GM21381 (cell line): ENCODE data around the gene STOML1.
"Not testable (repeated sequence)": the region's sequence is repeated elsewhere in the genome, so short reads cannot be mapped to it uniquely, and the experiment has no call there.

Experiments used
- ATAC-seq: cut with Tn5 transposase; IDR thresholded peaks from one replicate; pipeline ENCODE4 v1.9.1; 2021; ENCODE audit warnings: mild to moderate bottlenecking, moderate library complexity; ENCODE audit not compliant: unreplicated experiment

Gene STOML1

DNA sequence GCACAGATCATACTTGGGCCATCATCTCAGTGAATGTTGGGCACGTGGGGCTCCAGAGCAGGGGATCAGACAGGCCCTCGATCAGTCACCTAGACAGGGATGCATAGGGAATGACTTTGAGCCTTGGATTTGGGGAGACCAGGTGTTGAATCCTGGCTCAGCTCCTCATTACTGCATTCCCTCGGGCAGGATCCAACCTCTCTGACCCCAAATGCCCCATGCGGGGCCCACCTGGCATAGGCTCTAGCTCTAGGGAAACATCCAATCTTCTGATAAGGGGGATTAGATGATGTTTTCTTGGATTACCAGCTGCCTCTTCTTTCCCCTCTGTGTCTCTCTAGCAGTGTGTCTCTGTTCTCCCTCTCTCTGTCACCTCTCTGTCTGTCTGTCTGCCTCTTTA lies 43.1 kb downstream of the STOML1 start:
- ATAC-seq, result no peak

DNA sequence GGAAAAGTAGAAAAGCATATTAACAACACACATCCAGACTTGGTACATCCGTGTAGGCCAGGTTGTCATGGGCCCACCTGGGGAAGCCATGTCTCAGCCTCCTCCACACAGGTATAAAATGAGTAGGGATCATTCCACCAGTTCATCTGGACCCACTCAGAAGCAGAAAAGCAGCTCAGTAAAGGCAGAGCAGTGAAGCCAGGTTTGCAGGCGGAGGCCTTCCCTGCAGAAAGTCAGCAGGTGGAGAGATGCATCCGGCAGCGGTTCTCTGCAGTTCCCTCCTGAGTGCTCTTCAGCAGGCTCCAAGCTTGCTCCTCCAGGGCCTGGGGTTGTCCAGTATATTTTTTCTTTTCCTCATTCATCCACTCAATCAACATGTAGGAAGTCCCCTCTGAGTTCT lies 43.7 kb downstream of the STOML1 start:
- no peak for ATAC-seq

DNA sequence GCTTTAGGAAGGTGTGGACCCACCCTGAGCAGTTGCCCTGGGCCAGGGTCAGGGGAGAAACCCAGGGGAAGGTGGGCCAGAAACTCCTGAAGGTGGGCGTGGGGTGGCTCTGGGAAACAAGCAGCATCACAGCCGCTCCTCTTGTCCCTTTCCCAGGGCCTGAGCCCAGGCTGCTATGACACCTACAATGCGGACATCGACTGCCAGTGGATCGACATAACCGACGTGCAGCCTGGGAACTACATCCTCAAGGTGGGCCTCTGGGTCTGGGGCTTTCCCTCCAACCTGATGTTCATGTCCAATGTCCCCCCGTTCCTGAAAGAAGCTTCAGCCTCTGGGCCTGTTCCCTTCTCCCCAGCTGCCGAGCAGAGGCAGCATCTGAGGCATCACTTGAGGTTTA lies 44.4 kb downstream of the STOML1 start:
- no peak for ATAC-seq

DNA sequence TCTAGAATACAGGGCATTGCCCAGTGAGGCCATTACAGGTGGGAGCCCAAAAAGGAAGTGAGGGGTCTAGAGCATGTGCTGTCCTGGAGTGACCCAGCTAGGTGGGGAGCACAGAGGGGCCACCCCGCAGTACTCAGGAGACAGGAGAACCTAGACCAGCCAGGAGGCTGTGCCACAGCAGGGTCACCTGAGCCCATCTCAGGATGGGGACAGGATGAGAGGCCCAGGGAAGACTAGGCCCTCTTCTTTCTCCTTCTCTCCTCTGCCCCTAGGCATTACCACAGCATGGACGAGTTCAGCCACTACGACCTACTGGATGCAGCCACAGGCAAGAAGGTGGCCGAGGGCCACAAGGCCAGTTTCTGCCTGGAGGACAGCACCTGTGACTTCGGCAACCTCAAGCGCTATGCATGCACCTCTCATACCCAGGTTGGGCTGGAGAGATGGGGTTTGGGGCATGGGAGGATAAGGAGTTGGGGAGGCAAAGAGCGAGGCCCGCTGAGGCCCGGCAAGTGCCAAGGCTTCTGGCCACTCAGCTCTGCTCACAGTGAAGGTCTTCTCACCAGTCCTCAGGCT lies 45.2 kb downstream of the STOML1 start:
- no peak for ATAC-seq

DNA sequence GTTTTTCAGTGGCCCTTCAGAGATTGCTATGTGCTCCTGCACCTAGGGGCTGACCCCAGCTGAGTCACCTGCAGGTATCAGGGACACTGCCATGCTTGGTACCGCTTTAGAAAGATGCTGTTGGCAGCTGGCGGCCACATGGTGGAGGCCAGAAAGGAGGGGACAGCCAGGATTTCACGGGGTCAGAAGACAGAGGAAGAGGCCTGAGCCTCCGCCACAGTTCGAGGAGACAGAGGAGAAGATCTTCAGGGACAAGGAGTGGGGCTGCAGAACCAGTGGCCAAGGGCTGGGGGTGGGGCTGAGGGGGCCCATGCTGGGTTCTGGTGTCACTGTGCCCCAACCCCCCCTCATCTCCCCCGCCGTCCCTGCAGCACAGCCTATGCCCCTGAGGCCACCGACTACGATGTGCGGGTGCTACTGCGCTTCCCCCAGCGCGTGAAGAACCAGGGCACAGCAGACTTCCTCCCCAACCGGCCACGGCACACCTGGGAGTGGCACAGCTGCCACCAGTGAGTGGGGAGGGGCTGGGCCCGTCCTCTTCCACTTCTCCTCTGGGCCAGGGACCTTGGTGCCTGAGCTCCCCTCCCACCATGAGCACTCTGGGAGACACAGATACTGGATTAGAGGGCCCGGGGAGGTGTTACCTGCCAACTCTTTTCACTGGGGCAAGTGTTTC lies 45.9 kb downstream of the STOML1 start:
- ATAC-seq, result no peak

DNA sequence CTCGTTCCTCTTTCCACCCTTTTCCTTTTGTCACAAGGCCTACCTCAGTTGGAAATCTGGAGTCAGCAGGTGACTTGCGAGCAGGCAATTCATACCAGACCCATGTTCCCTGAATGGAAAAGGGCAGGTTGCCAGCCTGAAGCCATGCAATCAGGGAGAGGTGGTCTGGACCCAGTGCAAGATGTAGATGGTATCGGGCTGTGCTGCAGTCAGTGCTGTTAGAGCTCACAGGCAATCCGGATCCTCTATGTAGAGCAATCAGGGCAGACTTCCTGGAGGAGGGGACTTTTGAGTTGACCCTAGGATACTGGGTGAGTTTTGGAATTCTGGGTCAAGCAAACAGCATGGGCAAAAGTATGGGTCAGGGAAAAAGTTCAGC lies 47.0 kb downstream of the STOML1 start:
- no peak for ATAC-seq

GRCh38 chr15:73944161-73945129 lies 47.6 kb downstream of the STOML1 start:
- no peak for ATAC-seq

- ATAC-seq, result no peak
Observed at GRCh38 chr15:73942751-73943270, 49.3 kb downstream of the STOML1 start.

DNA sequence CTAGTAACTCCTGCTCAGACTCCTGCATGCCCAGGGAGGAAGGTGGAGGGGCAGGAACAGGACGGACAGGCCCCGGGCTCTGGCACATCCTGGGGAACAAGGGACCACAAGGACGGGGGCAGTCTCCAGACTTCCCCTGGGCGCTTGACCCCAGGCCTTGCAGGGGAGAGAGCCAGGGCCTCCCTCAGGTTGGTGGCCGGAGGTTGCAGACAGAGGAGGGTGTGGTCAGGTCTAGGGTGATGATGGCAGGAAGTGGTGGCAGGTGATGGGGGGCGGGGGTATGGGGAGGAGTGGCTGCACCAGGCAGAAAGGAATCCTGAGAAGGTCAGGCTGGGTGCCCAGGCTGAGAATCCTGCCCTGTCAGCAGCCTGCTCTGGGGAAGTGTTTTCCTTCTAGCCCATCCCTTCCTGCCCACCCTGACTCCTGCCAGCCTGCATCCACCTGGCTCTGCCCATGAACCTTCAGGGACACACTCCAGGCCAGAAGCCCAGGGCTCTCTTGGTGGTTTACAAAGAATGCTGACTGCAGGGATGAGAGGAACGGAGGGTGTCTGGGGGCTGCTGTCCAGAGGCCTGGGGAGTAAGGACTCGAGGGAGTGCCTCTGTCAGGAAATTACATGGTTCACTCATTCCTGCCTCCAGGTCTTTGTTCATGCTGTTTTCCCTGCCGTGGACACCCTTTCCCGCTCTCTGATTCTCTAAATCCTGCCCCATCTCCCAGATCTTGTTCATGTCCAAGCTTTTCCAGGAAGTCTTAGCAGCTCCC lies 50.0 kb downstream of the STOML1 start:
- no peak for ATAC-seq

- ATAC-seq, result no peak
Observed at GRCh38 chr15:73941449-73941848, 50.6 kb downstream of the STOML1 start.

GRCh38 chr15:73941044-73941443 lies 51.1 kb downstream of the STOML1 start:
- ATAC-seq, result no peak

DNA sequence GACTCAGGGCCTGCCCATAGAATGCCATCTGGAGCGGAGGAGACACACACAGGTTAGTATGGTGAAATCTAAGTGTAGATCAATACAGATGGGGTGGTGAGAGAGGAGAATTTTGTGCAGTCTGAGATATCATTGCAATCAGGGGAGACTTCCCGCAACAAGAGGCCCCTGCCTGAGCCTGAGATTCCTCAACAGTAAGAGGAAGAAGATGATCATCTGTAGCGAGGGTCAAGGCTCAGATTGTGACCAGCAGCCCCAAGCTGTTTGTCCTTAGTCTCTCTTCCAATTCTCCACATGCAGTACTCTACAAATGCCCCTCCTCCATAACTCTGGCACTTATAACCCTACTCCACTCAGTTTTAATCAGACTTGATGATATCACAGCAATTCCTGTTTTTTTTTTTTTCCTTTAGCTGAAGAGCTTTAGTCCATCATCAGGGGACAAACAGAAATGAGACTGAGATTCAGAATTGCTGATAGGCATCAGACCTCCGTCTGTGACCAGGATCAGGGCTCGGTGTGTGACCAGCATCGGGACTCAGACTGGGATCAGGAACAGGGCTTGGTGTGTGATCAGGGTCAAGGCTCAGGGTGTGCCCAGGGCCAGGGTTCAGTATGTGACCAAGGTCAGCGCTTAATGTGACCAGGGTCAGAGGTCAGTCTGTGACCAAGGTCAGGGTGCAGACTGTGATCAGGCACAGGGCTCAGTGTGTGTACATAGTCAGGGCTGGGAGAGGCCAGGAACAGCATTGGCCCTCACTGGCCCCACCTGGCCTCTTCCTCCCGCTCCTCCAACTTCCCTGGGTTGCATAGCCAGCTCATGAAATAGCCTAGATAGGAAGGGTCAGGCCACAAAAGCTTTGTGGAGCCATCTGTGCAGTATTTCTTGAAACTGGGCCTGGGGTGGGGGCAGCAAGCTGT lies 51.8 kb downstream of the STOML1 start:
- no peak for ATAC-seq

GRCh38 chr15:73939138-73939537 lies 53.0 kb downstream of the STOML1 start:
- ATAC-seq, result no peak

DNA sequence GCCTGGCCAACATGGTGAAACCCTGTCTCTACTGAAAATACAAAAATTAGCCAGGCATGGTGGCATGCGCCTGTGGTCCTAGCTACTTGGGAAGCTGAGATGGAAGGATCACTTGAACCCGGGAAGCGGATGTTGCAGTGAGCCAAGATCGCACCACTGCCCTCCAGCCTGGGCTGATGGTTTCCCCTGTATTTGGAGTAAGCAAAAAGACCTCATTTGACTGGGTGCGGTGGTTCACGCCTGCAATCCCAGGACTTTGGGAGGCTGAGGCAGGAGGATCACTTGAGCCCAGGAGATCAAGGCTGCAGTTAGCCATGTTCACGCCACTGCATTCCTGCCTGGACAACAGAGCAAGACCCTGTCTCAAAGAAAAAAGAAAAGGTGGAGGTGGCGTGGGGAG lies 53.6 kb downstream of the STOML1 start:
- not testable (repeated sequence) for ATAC-seq

- ATAC-seq, result no peak
Observed at GRCh38 chr15:73937726-73938125, 54.4 kb downstream of the STOML1 start.

GRCh38 chr15:73937296-73937695 lies 54.8 kb downstream of the STOML1 start:
- ATAC-seq, result no peak

GRCh38 chr15:73936588-73937290 lies 55.4 kb downstream of the STOML1 start:
- ATAC-seq, result no peak

GRCh38 chr15:73936181-73936580 lies 55.9 kb downstream of the STOML1 start:
- ATAC-seq, result no peak

- no peak for ATAC-seq
Observed at GRCh38 chr15:73935547-73935946, 56.5 kb downstream of the STOML1 start.
